K562 (cell line): ENCODE measurements around the gene SEC24C. TPM values are rescaled to one million over a fixed set of nuclear protein-coding genes. Genes with fewer than 3 reads are reported as not detected.

Experiments used
- ATAC-seq: fragments of 200-7000 bp; cut with Tn5 transposase; 3 replicates; pipeline ENCODE4 v1.9.1; 2020; ENCODE audit warnings: moderate library complexity
- Bru-seq: library from RNA; stranded (reverse); fragments of 400-500 nt; gene quantifications from one replicate; lab custom pipeline; 2021; lab: Mats Ljungman, UMichigan
- BruChase-seq, 2 experiments: library from RNA; stranded (reverse); fragments of 400-500 nt; gene quantifications; one replicate each; lab custom pipeline; 2021; lab: Mats Ljungman, UMichigan
- BruUV-seq: library from RNA; stranded (reverse); fragments of 400-500 nt; replicated peaks from 2 replicates; lab custom pipeline; 2021; lab: Mats Ljungman, UMichigan
- CTCF ChIA-PET: fragments of 300-600 bp; formaldehyde crosslinking; extraction: SDS; loops from one replicate; lab custom pipeline; 2021; ENCODE audit warnings: low intra/inter-chr PET ratio; lab: Yijun Ruan, JAX
- POLR2A ChIA-PET: fragments of 300-600, 350-650 bp; sonication (Branson Sonifier 250); formaldehyde crosslinking; extraction: SDS; loops from one replicate; lab custom pipeline; 2021; ENCODE audit warnings: antibody characterized with exemption, inconsistent platforms; lab: Yijun Ruan, JAX
- DNase-seq, 4 experiments: peaks; one replicate each; pipeline versions ENCODE4 v3.0.0 to v3.0.0-alpha.2; 2011 to 2018; ENCODE audit warnings: low spot score in 3 of 4, mixed read lengths in 3 of 4; ENCODE audit errors: extremely low read depth in 1 of 4
- FAIRE-seq: peaks from 2 replicates; lab custom pipeline; 2011; peaks lifted over from hg19 to GRCh38; lab: Jason Lieb, UNC
- H2AFZ ChIP-seq: 2 replicates; pipeline ENCODE4 v1.6.0; 2011; ENCODE audit warnings: low read depth, low read length, control low read depth, inconsistent platforms
- H3K27ac ChIP-seq: fragments of 200-600 bp; 3 replicates; pipeline ENCODE4 v1.8.0; 2011; ENCODE audit warnings: low read depth, mild to moderate bottlenecking, control low read depth, inconsistent platforms, low read length, moderate library complexity, mixed read lengths; ENCODE audit errors: extremely low read depth
- H3K27me3 ChIP-seq, 2 experiments: fragments of 300-600 bp in 1 of 2; 2 replicates in 1 of 2; 3 replicates in 1 of 2; pipeline versions ENCODE4 v1.6.0 to v1.8.0; 2011; ENCODE audit warnings: inconsistent platforms in 2 of 2, low read length in 2 of 2, mild to moderate bottlenecking in 1 of 2, mixed read lengths in 1 of 2, moderate library complexity in 1 of 2; ENCODE audit not compliant: control insufficient read depth in 2 of 2, insufficient read depth in 2 of 2
- H3K36me3 ChIP-seq: fragments of 300-600 bp; 3 replicates; pipeline ENCODE4 v1.8.0; 2011; ENCODE audit warnings: mild to moderate bottlenecking, low read length, inconsistent platforms; ENCODE audit not compliant: control insufficient read depth, insufficient read depth
- H3K4me1 ChIP-seq, 2 experiments: fragments of 200-600 bp in 1 of 2; replicated peaks in 1 of 2; 2 replicates in 1 of 2; 3 replicates in 1 of 2; pipeline versions ENCODE4 v1.5.1 to v1.8.0; 2011; ENCODE audit warnings: inconsistent platforms in 2 of 2, low read length in 2 of 2, mild to moderate bottlenecking in 1 of 2, mixed read lengths in 1 of 2, moderate library complexity in 1 of 2; ENCODE audit not compliant: control insufficient read depth in 2 of 2, insufficient read depth in 2 of 2
- H3K4me2 ChIP-seq: 2 replicates; pipeline ENCODE4 v1.6.1; 2011; ENCODE audit warnings: low read length, control low read depth, inconsistent platforms, mixed read lengths; ENCODE audit not compliant: insufficient read depth
- H3K4me3 ChIP-seq: fragments of 200-600 bp; sonication (generic), shearing (Covaris generic); 2 replicates; pipeline ENCODE4 v1.5.1; 2016; ENCODE audit warnings: control low read depth, inconsistent platforms
- H3K79me2 ChIP-seq: fragments of 200-600 bp; 3 replicates; pipeline ENCODE4 v1.8.0; 2011; ENCODE audit warnings: low read length, inconsistent platforms; ENCODE audit not compliant: control insufficient read depth, insufficient read depth
- H3K9ac ChIP-seq, 2 experiments: 2 replicates each; pipeline versions ENCODE4 v1.6.0 to v1.6.1; 2011; ENCODE audit warnings: low read depth in 2 of 2, low read length in 2 of 2, control low read depth in 1 of 2, inconsistent platforms in 1 of 2, mild to moderate bottlenecking in 1 of 2, mixed read lengths in 1 of 2; ENCODE audit not compliant: insufficient read depth in 1 of 2
- H3K9me1 ChIP-seq: one replicate; pipeline ENCODE4 v1.6.0; 2011; ENCODE audit warnings: inconsistent platforms, mild to moderate bottlenecking, low read length, moderate library complexity; ENCODE audit not compliant: control insufficient read depth, insufficient read depth
- H3K9me3 ChIP-seq: replicated peaks from 2 replicates; pipeline ENCODE4 v1.5.1; 2011; ENCODE audit warnings: low read depth, low read length, inconsistent platforms; ENCODE audit not compliant: control insufficient read depth, insufficient read depth
- H4K20me1 ChIP-seq: replicated peaks from 2 replicates; pipeline ENCODE4 v1.6.1; 2011; ENCODE audit warnings: low read length, inconsistent platforms, mixed read lengths; ENCODE audit not compliant: control insufficient read depth, insufficient read depth
- BACH1 ChIP-seq: fragments of 200-800 bp; sonication (Bioruptor generic); IDR thresholded peaks from 2 replicates; pipeline ENCODE4 v1.6.1; 2016; ENCODE audit warnings: missing genetic modification characterization, missing compliant biosample characterization
- HIVEP1 ChIP-seq: fragments of 250-450 bp; sonication (Bioruptor Pico); IDR thresholded peaks from 2 replicates; pipeline ENCODE4 v1.4.0; 2020; ENCODE audit warnings: mild to moderate bottlenecking
- MEIS2 ChIP-seq: fragments of 450-650 bp; IDR thresholded peaks from 2 replicates; pipeline ENCODE4 v1.6.1; 2014; ENCODE audit warnings: mild to moderate bottlenecking; ENCODE audit not compliant: partially characterized antibody
- NR2C1 ChIP-seq, 2 experiments: fragments of 450-650 bp; IDR thresholded peaks; 2 replicates each; pipeline ENCODE4 v1.6.1; 2017; ENCODE audit warnings: mild to moderate bottlenecking in 2 of 2, antibody characterized with exemption in 1 of 2, inconsistent platforms in 1 of 2, missing compliant biosample characterization in 1 of 2, missing genetic modification characterization in 1 of 2
- POLR2AphosphoS2 ChIP-seq: IDR thresholded peaks from 2 replicates; pipeline ENCODE4 v1.6.1; 2012; ENCODE audit warnings: low read length, improper control_type of control experiment
- SMARCA4 ChIP-seq: fragments of 450-650 bp; IDR thresholded peaks from 2 replicates; pipeline ENCODE4 v1.6.1; 2016
- TCFL5 ChIP-seq: fragments of 250-450 bp; sonication (Bioruptor Pico); conservative IDR thresholded peaks from 2 replicates; pipeline ENCODE4 v1.6.1; 2021; ENCODE audit warnings: mild to moderate bottlenecking, moderate library complexity, matching md5 sums
- ZZZ3 ChIP-seq: fragments of 450-650 bp; IDR thresholded peaks from 2 replicates; pipeline ENCODE4 v1.6.1; 2016; ENCODE audit warnings: antibody characterized with exemption, mild to moderate bottlenecking, moderate library complexity
- WGBS: fragments of 100-300 bp; shearing (Covaris generic); methylation state at CpG from one replicate; pipeline ENCODE4 v1.1.6; 2016; ENCODE audit warnings: low coverage, mixed read lengths; ENCODE audit not compliant: insufficient coverage; ENCODE audit errors: missing lambda C conversion rate; 5-methylcytosine and 5-hydroxymethylcytosine counted together
- in situ Hi-C: fragments of 300-500 bp; cut with MboI; formaldehyde crosslinking; loops from 4 replicates; pipeline ENCODE4 v1.15.0; 2018; ENCODE audit warnings: inconsistent platforms, mixed read lengths
- intact Hi-C: fragments of 100-400 bp; cut with micrococcal nuclease; formaldehyde crosslinking; loops from 2 replicates; pipeline ENCODE4 v1.14.2; 2022
- long read RNA-seq, 3 experiments: library from polyadenylated mRNA in 2 of 3; library from RNA in 1 of 3; unstranded in 2 of 3; stranded (forward) in 1 of 3; transcript quantifications; one replicate each; pipeline ENCODE4 v2.0.0, GENCODE V29; 2019 to 2022
- polyA minus RNA-seq, 3 experiments: library from RNA; depleted of rRNA, polyadenylated mRNA; stranded (reverse); fragments of >200 nt; gene quantifications; 2 replicates each; pipeline ENCODE4 v1.2.3, GENCODE V29; 2011
- polyA plus RNA-seq, 8 experiments: library from polyadenylated mRNA; depleted of rRNA in 4 of 8; stranded (reverse) in 5 of 8; unstranded in 3 of 8; fragments of >200 nt; fragmentation: Nextera tagmentation in 2 of 8; fragmentation: Illumina TruSeq in 1 of 8; extraction: Ambion mirVana in 2 of 8; extraction: Trizol in 1 of 8; gene quantifications; 2 replicates each; pipeline versions ENCODE4 v1.2.1 to v1.2.3, GENCODE V29; 2011 to 2014; ENCODE audit warnings: inconsistent platforms in 1 of 8, missing spikeins in 1 of 8
- total RNA-seq, 7 experiments: library from RNA; depleted of rRNA in 6 of 7; stranded (reverse); fragments of >200 nt in 6 of 7; fragmentation: Illumina TruSeq in 2 of 7; extraction: Trizol in 2 of 7; gene quantifications; 2 replicates each; pipeline versions ENCODE4 v1.2.1 to v1.2.3, GENCODE V29; 2011 to 2021; ENCODE audit warnings: low replicate concordance in 1 of 7
- TF ChIP-seq, protein P1 (sequence below): sonication (generic); formaldehyde crosslinking; IDR thresholded peaks from 2 replicates; pipeline ENCODE4 v1.8.0; 2022; ENCODE audit warnings: mild to moderate bottlenecking, missing genetic modification reagents
- TF ChIP-seq, protein P2 (sequence below): sonication (generic); formaldehyde crosslinking; IDR thresholded peaks from 2 replicates; pipeline ENCODE4 v1.9.0; 2022; ENCODE audit warnings: mild to moderate bottlenecking, missing genetic modification reagents

SEC24C gene, protein sequence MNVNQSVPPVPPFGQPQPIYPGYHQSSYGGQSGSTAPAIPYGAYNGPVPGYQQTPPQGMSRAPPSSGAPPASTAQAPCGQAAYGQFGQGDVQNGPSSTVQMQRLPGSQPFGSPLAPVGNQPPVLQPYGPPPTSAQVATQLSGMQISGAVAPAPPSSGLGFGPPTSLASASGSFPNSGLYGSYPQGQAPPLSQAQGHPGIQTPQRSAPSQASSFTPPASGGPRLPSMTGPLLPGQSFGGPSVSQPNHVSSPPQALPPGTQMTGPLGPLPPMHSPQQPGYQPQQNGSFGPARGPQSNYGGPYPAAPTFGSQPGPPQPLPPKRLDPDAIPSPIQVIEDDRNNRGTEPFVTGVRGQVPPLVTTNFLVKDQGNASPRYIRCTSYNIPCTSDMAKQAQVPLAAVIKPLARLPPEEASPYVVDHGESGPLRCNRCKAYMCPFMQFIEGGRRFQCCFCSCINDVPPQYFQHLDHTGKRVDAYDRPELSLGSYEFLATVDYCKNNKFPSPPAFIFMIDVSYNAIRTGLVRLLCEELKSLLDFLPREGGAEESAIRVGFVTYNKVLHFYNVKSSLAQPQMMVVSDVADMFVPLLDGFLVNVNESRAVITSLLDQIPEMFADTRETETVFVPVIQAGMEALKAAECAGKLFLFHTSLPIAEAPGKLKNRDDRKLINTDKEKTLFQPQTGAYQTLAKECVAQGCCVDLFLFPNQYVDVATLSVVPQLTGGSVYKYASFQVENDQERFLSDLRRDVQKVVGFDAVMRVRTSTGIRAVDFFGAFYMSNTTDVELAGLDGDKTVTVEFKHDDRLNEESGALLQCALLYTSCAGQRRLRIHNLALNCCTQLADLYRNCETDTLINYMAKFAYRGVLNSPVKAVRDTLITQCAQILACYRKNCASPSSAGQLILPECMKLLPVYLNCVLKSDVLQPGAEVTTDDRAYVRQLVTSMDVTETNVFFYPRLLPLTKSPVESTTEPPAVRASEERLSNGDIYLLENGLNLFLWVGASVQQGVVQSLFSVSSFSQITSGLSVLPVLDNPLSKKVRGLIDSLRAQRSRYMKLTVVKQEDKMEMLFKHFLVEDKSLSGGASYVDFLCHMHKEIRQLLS
- total RNA-seq (2011; cell fraction: chromatin; rRNA removed; ENCODE audit: low replicate concordance): 185 and 253 TPM in 2 replicates
- 121 and 131 TPM in 2 replicates for total RNA-seq (2011; cell fraction: nucleolus; rRNA removed)
- total RNA-seq (2011; cell fraction: nucleoplasm; rRNA removed): 132 and 136 TPM in 2 replicates
- 70.5 and 99.4 TPM in 2 replicates for total RNA-seq (2014; rRNA removed)
- total RNA-seq (2014; rRNA removed; fragmentation: Illumina TruSeq; extraction: Trizol): 48.6 and 48.7 TPM in 2 replicates
- 55.5 and 59.4 TPM in 2 replicates for total RNA-seq (2015; rRNA removed; fragmentation: Illumina TruSeq; extraction: Trizol)
- total RNA-seq (2021): 103 and 115 TPM in 2 replicates
- 97.4 and 150 TPM in 2 replicates for polyA plus RNA-seq (2011; rRNA removed)
- 116 and 140 TPM in 2 replicates for polyA plus RNA-seq (2011; cell fraction: cytosol; rRNA removed)
- 227 TPM in 2 replicates for polyA plus RNA-seq (2011; cell fraction: nucleus; rRNA removed)
- 94.4 and 137 TPM in 2 replicates for polyA plus RNA-seq (2012)
- 108 and 110 TPM in 2 replicates for polyA plus RNA-seq (2014; fragmentation: Illumina TruSeq; extraction: Trizol)
- polyA plus RNA-seq (2014; fragmentation: Nextera tagmentation; extraction: Ambion mirVana): 10 to 100 TPM; 19.0 to 88.4 TPM
- 64.7 and 68.8 TPM in 2 replicates for polyA plus RNA-seq (2014; rRNA removed)
- 164 and 184 TPM in 2 replicates for polyA minus RNA-seq (2011; rRNA and poly(A)+ RNA removed)
- polyA minus RNA-seq (2011; cell fraction: cytosol; rRNA and poly(A)+ RNA removed): 98.3 and 102 TPM in 2 replicates
- 40.7 and 54.6 TPM in 2 replicates for polyA minus RNA-seq (2011; cell fraction: nucleus; rRNA and poly(A)+ RNA removed)
- percentile 85 among the genes with signal in this experiment for Bru-seq, nascent RNA
- percentile 88 among the genes with signal in this experiment for BruChase-seq, experiment 1, labeled RNA remaining after a 2-hour chase
- percentile 92 among the genes with signal in this experiment for BruChase-seq, experiment 2, labeled RNA remaining after a 6-hour chase
- long read RNA-seq, experiment 1, full-length matches to known transcripts: 24 of 970 reads
- long read RNA-seq, experiment 1, partial matches to known transcripts: 848 of 970 reads
- long read RNA-seq, experiment 1, other reads (novel, unspliced or antisense): 98 of 970 reads
- long read RNA-seq, experiment 2, full-length matches to known transcripts: 27 of 121 reads
- long read RNA-seq, experiment 2, partial matches to known transcripts: 57 of 121 reads
- long read RNA-seq, experiment 2, other reads (novel, unspliced or antisense): 37 of 121 reads
- long read RNA-seq, experiment 3, full-length matches to known transcripts: 4 of 25 reads
- long read RNA-seq, experiment 3, partial matches to known transcripts: 12 of 25 reads
- long read RNA-seq, experiment 3, other reads (novel, unspliced or antisense): 9 of 25 reads

DNA sequence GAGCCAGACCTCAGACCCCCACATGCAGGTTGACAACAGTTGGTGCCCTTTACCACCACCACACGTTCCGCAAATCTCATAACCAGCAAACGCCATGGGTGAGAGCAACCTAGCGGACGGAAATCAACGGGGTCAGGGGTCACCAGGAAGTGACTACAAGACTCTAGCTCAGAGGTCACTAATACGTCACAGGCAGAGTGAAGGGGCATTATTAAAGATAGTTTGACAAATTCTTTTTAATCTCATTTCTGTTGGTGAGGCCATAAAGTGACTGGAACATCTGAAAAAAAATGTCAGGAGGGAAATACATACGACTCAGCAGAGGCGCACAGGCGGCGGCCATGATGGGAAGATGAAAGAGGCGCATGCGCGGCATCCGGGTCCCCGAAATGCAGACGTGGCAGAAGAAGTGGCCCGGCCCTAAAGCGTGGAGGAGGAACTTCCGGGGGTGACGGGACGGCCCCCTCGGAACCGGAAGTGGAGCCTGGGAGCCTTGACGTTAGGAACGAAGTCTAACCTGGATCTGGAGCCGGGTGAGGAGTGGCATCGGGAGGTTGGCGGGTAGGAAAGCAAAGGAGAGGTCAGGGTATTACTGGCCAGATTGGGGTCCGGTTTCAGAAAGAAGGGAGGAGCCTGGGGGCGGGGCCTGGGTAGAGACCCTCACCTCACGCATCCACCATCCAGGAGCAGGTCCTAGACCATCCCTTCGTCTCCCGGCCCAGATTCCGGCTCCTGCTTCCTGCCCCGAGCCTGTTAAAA lies at the start of gene SEC24C:
Gene SEC24C (plus strand): TSS at position 468 of the 759 bp plus-strand sequence. CDS start 2,461 bp downstream, outside the sequence.
- H3K9me3 ChIP-seq: no peaks in the 10 kb centered on the region
- peak within 1 kb of the TSS; percentile 99 for H3K27ac ChIP-seq
- intact Hi-C loops: loop anchor here (5.0 kb wide), 1 partner anchor 92 kb away; no protein-coding TSS in a partner anchor
- peak within 1 kb of the TSS; percentile 72 for H3K4me3 ChIP-seq
- peaks cover 59% of the 10 kb centered on the region for H3K79me2 ChIP-seq
- BruUV-seq: no TSS peak
- DNase-seq (peak; percentile 98 to 99 (median 98)), ATAC-seq (peak; percentile 91), FAIRE-seq (peak; percentile 91)
- H3K4me1 ChIP-seq: peaks cover 5 to 24% of the 10 kb centered on the region in 2 experiments; a peak in 3 of 5 replicates
- POLR2A ChIA-PET: interaction anchor here (0.6 to 6.3 kb wide), 23 partner anchors 9 to 1895 kb away, joined by 3 to 118 read pairs (median 4); partner anchors contain the start of genes ANXA7 and DNAJC9
- under 1% methylated on average over 36 of the region's 36 CpGs for WGBS
- no peaks in the 10 kb centered on the region for H3K9me1 ChIP-seq
- in situ Hi-C loops: no loop called here
- H3K9ac ChIP-seq: peak within 1 kb of the TSS; percentile 92 to 99
- H3K36me3 ChIP-seq: peaks cover 46% of the 10 kb centered on the region
- H4K20me1 ChIP-seq: no peaks in the 10 kb centered on the region
- no peaks in the 10 kb centered on the region for H3K27me3 ChIP-seq
- H2AFZ ChIP-seq: peak within 1 kb of the TSS; percentile 95
- H3K4me2 ChIP-seq: peak within 1 kb of the TSS; percentile 99
- CTCF ChIA-PET: no interaction called here
- TF ChIP-seq TCFL5 (CRISPR knock-in tag): peak; percentile 66
- TF ChIP-seq NR2C1 (IDR thresholded peaks at IDR 0.05): peak; percentile 99
- peak; percentile 100 for TF ChIP-seq NR2C1 (tag; IDR thresholded peaks at IDR 0.05)
- TF ChIP-seq ZZZ3: peak; percentile 93
- TF ChIP-seq HIVEP1: peak; percentile 68; the same call in 1 of the 2 replicates
- TF ChIP-seq BACH1 (tag): peak; percentile 45; the same call in 1 of the 2 replicates
- TF ChIP-seq, protein P1, sequence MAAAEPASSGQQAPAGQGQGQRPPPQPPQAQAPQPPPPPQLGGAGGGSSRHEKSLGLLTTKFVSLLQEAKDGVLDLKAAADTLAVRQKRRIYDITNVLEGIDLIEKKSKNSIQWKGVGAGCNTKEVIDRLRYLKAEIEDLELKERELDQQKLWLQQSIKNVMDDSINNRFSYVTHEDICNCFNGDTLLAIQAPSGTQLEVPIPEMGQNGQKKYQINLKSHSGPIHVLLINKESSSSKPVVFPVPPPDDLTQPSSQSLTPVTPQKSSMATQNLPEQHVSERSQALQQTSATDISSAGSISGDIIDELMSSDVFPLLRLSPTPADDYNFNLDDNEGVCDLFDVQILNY (CRISPR knock-in tag): 0 out of 2 replicates have a peak, but pooled peaks have one; percentile 59
- peak; percentile 45; the same call in 1 of the 2 replicates for TF ChIP-seq POLR2AphosphoS2
- TF ChIP-seq MEIS2: peak; percentile 79
- TF ChIP-seq, protein P2, sequence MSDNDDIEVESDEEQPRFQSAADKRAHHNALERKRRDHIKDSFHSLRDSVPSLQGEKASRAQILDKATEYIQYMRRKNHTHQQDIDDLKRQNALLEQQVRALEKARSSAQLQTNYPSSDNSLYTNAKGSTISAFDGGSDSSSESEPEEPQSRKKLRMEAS (CRISPR knock-in tag): peak; percentile 80; the same call in 1 of the 2 replicates
- TF ChIP-seq SMARCA4: no peak; the same call in 1 of the 2 replicates
